Hepatocyte (in vitro differentiated cells): ENCODE results near the gene FOXRED1.

ENCODE experiments used
- CTCF ChIP-seq: fragments of 200-600 bp; sonication (generic); IDR thresholded peaks from 2 replicates; pipeline ENCODE4 v1.5.1; 2016; ENCODE audit warnings: antibody characterized with exemption, mild to moderate bottlenecking; ENCODE audit not compliant: poor library complexity
- EZH2 ChIP-seq: fragments of 200-600 bp; sonication (generic); IDR thresholded peaks from 2 replicates; pipeline ENCODE4 v1.6.1; 2016; ENCODE audit warnings: antibody characterized with exemption, mild to moderate bottlenecking, borderline replicate concordance

- TF ChIP-seq CTCF (no peak), EZH2 (no peak)
Observed at GRCh38 chr11:126232683-126233082, 36.3 kb upstream of the FOXRED1 start.
